Umbilical cord (tissue), 2 donors: Measurements from ENCODE around the gene INHBC. TPM values are rescaled to one million over a fixed set of nuclear protein-coding genes. Genes with fewer than 3 reads are reported as not detected.
"Not testable (repeated sequence)": the region's sequence is repeated elsewhere in the genome, so short reads cannot be mapped to it uniquely, and the experiment has no call there.

ENCODE experiments used
- DNase-seq: peaks from one replicate; pipeline ENCODE4 v3.0.0-alpha.2; 2015; ENCODE audit warnings: low spot score
- total RNA-seq: library from RNA; depleted of rRNA; stranded (reverse); fragments of >200 nt; gene quantifications from one replicate; pipeline ENCODE4 v1.2.3, GENCODE V29; 2014; ENCODE audit warnings: low replicate concordance; ENCODE audit not compliant: insufficient read depth

INHBC gene
- total RNA-seq, 1 donor from 2014 or later: not detected

DNA sequence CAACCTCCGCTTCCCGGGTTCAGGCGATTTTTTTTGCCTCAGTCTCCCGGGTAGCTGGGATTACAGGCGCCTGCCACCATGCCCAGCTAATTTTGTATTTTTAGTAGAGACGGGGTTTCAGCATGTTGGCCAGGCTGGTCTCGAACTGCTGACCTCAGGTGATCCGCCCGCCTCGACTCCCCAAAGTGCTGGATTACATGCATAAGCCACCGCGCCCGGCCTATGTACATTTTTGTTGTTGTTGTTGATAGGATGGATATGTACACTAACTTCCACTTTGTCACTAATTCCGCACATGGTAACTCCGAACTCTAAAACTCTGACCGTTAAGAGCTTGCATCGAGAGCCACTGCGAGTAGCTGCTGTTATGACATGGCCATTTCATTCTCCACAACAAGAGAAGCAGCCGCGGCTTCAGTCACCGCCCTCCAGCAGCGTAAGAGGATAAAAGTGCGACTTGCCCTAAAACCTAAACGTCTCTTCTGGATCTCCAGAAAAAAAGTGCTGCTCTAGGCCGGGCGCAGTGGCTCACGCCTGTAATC lies 52.5 kb downstream of the INHBC start:
- DNase-seq: no peak

DNA sequence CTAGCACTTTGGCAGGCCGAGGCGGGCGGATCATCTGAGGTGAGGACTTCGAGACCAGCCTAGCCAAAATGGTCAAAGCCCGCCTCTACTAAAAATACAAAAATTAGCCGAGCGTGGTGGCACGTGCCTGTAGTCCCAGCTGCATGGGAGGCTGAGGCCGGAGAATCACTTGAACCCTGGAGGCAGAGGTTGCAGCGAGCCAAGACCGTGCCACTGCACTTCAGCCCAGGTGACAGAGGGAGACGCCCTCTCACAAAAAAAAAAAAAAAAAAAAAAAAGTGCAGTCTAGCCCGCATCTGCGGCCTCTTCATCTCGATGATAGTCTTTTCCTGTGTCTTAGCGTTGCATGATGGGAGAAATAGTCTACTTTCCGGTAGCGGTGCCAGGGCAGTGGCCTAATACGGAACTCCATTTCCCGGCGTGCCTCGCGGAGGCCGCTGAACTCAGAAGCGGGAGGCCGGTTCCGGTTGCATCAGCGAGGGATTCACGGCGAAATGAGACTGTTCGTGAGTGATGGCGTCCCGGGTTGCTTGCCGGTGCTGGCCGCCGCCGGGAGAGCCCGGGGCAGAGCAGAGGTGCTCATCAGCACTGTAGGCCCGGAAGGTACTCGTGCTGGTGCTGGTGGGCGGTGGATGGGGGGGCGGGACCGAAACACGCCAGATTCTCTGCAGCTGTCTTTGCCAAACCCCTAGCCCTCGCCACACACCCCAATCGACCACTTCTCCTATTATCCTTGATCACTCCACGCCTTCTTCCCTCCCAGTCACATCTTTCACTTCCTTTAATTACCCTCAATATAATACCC lies 53.2 kb downstream of the INHBC start, which contains the start of gene MARS1:
Gene MARS1 (plus strand): TSS at position 472 of the 805 bp plus-strand sequence. CDS start 23 bp downstream, at position 495.
- peak; percentile 99 for DNase-seq

DNA sequence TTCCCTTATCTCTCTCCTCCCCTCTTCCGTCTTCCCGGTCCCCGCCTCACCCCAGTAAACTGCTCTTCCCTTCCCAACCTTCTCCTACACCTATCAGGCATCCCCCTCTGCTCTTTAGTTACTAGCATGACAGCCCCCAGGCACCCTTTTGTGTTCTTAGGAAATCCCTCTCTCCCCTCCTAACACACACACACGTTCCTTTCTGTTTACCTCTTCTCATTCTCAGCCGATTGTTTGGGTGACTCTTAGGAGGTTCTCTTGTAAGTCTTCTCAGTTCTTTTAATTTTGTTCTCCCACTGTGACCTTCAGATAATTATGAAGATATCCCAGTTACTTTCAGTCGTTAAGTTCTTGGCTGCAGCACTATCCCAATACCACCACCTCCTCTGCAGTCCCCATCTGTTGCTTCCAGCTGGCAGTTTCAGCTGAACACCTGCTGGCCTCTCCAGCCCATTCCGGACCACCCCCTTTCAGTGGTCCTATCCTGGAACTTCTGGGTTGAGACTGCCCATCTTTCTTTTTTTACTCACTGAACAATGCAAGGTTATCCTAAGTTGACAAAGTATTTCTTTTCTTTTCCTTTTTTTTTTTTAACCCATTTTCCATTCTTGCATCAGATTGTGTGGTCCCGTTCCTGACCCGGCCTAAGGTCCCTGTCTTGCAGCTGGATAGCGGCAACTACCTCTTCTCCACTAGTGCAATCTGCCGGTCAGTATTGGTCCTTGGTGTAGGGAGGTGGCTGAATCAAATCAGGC lies 54.0 kb downstream of the INHBC start:
- DNase-seq: no peak

GRCh38 chr12:57489157-57489641 lies 54.6 kb downstream of the INHBC start:
- DNase-seq: no peak

GRCh38 chr12:57490126-57490525 lies 55.5 kb downstream of the INHBC start:
- DNase-seq: no peak

DNA sequence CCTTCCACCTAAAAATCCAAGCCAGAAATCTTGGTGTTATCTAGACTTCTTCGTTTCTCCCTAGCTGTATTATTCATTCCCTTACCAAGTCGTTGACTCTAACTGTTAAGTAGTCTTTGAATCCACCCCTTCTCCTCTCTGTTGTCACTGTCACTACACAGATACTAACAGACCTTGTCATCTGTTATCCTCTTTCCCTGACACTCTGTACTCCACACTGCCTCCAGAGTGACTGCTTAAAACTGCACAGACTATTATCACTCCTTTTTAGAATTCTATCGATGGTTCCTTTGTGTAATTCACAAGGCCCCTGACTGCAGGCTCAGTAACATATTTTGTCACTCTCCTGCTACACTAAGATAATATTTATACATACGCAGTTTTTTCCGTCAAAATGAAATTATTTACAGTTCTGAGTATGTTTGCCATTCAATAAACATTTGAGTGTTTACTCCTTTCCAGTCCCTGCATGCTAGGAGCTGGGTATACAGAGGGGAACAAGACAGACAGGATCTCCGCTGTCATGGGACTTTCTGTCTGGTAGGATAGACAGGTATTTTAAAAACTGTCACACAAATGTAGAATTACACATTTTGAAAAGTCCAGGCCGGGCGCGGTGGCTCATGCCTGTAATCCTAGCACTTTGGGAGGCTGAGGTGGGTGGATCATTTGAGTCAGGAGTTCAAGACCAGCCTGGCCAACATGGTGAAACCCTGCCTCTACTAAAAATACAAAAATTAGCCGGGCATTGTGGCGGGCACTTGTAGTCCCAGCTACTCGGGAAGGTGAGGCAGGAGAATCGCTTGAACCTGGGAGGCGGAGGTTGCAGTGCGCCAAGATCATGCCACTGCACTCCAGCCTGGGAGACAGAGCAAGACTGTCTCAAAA lies 57.1 kb downstream of the INHBC start:
- no peak for DNase-seq

DNA sequence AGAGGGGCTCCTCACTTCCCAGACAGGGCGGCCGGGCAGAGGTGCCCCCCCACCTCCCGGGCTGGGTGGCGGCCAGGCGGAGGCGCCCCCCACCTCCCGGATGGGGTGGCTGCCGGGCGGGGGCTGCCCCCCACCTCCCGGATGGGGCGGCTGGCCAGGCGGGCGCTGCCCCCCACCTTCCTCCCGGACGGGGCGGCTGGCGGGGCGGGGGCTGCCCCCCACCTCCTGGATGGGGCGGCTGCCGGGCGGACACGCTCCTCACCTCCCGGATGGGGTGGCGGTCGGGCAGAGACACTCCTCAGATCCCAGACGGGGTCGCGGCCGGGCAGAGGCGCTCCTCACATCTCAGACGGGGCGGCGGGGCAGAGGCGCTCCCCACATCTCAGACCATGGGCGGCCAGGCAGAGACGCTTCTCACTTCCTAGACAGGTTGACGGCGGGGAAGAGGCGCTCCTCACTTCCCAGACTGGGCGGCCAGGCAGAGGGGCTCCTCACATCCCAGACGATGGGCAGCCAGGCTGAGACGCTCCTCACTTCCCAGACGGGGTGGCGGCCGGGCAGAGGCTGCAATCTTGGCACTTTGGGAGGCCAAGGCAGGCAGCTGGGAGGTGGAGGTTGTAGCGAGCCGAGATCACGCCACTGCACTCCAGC lies 60.6 kb downstream of the INHBC start:
- not testable (repeated sequence) for DNase-seq

GRCh38 chr12:57496822-57497221 lies 62.2 kb downstream of the INHBC start:
- DNase-seq: no peak

GRCh38 chr12:57497223-57498131 lies 62.9 kb downstream of the INHBC start:
- no peak for DNase-seq

GRCh38 chr12:57498132-57498502 lies 63.5 kb downstream of the INHBC start:
- DNase-seq: no peak

- DNase-seq: no peak
Observed at GRCh38 chr12:57498571-57498970, 64.0 kb downstream of the INHBC start.

GRCh38 chr12:57500213-57500612 lies 65.6 kb downstream of the INHBC start:
- DNase-seq: no peak

Other genes starting within 250 kb of the INHBC start
- not detected for gene NXPH4, start 218.0 kb upstream of the INHBC start, total RNA-seq
- 156 TPM for gene SHMT2, start 205.1 kb upstream of the INHBC start, total RNA-seq
- not detected for gene STAC3, start 183.6 kb upstream of the INHBC start, total RNA-seq
- gene R3HDM2, start 3.7 kb upstream of the INHBC start, total RNA-seq: 3.9 TPM
- 1.4 TPM for gene INHBE, start 20.5 kb downstream of the INHBC start, total RNA-seq
- gene GLI1, start 25.0 kb downstream of the INHBC start, total RNA-seq: 3.6 TPM
- gene ARHGAP9, start 45.1 kb downstream of the INHBC start, total RNA-seq: 6.7 TPM
- gene MARS1, start 53.3 kb downstream of the INHBC start, total RNA-seq: 41.7 TPM
- 20.7 TPM for gene DDIT3, start 85.7 kb downstream of the INHBC start, total RNA-seq
- 1.9 TPM for gene MBD6, start 88.0 kb downstream of the INHBC start, total RNA-seq
- 64.0 TPM for gene DCTN2, start 112.4 kb downstream of the INHBC start, total RNA-seq
- gene KIF5A, start 115.3 kb downstream of the INHBC start, total RNA-seq: 2.2 TPM
- gene PIP4K2C, start 156.4 kb downstream of the INHBC start, total RNA-seq: 12.5 TPM
- gene DTX3, start 170.0 kb downstream of the INHBC start, total RNA-seq: 17.6 TPM
- gene ARHGEF25, start 176.7 kb downstream of the INHBC start, total RNA-seq: 101 TPM
- 1.4 TPM for gene B4GALNT1, start 198.4 kb downstream of the INHBC start, total RNA-seq